Upper lobe of left lung (tissue), 6 donors: ENCODE measurements around the gene GNG13. TPM values are rescaled to one million over a fixed set of nuclear protein-coding genes. Genes with fewer than 3 reads are reported as not detected.

Experiments used
- ATAC-seq, 2 donors: fragments of 200-7000 bp; cut with Tn5 transposase; one replicate each; pipeline ENCODE4 v1.9.1; 2022; ENCODE audit warnings: mild to moderate bottlenecking in 2 of 2, moderate library complexity in 2 of 2; ENCODE audit not compliant: low FRiP score in 2 of 2
- DNase-seq, 2 donors: peaks; one replicate each; pipeline ENCODE4 v3.0.0-alpha.2; 2019 to 2020
- H3K27ac ChIP-seq, 4 donors: fragments of 200-600 bp; sonication (generic); one replicate each; pipeline ENCODE4 v1.5.1; 2016 to 2019
- H3K27me3 ChIP-seq, 4 donors: fragments of 200-600 bp; sonication (generic); one replicate each; pipeline ENCODE4 v1.5.1; 2017 to 2019
- H3K36me3 ChIP-seq, 4 donors: fragments of 200-600 bp; sonication (generic); one replicate each; pipeline ENCODE4 v1.5.1; 2016 to 2019
- H3K4me1 ChIP-seq, 4 donors: fragments of 200-600 bp; sonication (generic); one replicate each; pipeline ENCODE4 v1.5.1; 2018 to 2019
- H3K4me3 ChIP-seq, 4 donors: fragments of 200-600 bp; sonication (generic); one replicate each; pipeline ENCODE4 v1.5.1; 2017 to 2019; ENCODE audit warnings: mild to moderate bottlenecking in 2 of 4, moderate library complexity in 1 of 4
- H3K9me3 ChIP-seq, 4 donors: fragments of 200-600 bp; sonication (generic); one replicate each; pipeline ENCODE4 v1.5.1; 2018 to 2019
- EP300 ChIP-seq, 4 donors: sonication (generic); formaldehyde crosslinking; IDR thresholded peaks; one replicate each; pipeline ENCODE4 v1.5.1; 2017; ENCODE audit warnings: antibody characterized with exemption in 4 of 4, control low read depth in 2 of 4
- POLR2A ChIP-seq, 4 donors: fragments of 450-650 bp; IDR thresholded peaks; one replicate each; pipeline ENCODE4 v1.5.1; 2016 to 2017; ENCODE audit warnings: antibody characterized with exemption in 4 of 4, mild to moderate bottlenecking in 2 of 4
- POLR2AphosphoS5 ChIP-seq, 2 donors: sonication (generic); formaldehyde crosslinking; IDR thresholded peaks; one replicate each; pipeline ENCODE4 v1.5.1; 2017; ENCODE audit warnings: antibody characterized with exemption in 2 of 2
- WGBS, 2 donors: methylation state at CpG; one replicate each; pipeline ENCODE4 v1.1.5; 2017 to 2018; 5-methylcytosine and 5-hydroxymethylcytosine counted together
- total RNA-seq, 6 donors: library from RNA; depleted of rRNA in 4 of 6; stranded (reverse); fragments of >200 nt in 4 of 6; gene quantifications; one replicate each; pipeline versions ENCODE4 v1.1.0 to v1.2.1, GENCODE V29; 2016 to 2021
- TF ChIP-seq, protein P1 (sequence below), 6 experiments: fragments of 450-650 bp in 4 of 6; fragments of 200-600 bp in 2 of 6; sonication (generic) in 2 of 6; IDR thresholded peaks; one replicate each; pipeline ENCODE4 v1.5.1; 2016 to 2019; ENCODE audit warnings: antibody characterized with exemption in 6 of 6
- donor health status: DM: no; HTN: no; CAD: no; lungs with moderate emphysema.
- donor health status: DM: no; HTN: yes; CAD: no; lungs with severe emphysema.

Gene GNG13
- total RNA-seq, 6 donors from 2014 or later: not detected

DNA sequence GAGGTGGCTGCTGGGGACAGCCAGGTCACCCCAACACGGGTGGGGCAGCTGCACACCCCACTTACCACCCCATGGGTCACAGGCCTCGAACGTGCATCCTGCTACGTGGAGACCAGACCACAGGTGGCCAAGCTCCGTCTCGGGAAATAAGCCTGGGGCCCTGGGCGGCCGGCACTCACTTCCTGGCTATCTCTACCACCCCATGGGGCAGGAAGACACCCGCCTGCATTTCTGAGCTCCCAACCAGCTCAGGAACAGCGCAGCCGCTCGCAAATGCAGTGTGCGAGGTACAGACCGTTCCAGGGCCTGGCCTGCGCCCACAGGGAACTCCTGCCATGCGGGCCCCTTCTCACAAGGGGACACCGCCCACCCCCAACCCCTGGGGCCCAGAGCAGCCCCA, 4.9 kb upstream of the GNG13 start:
- Histone ChIP-seq H3K27ac (no peak overlapping the region), H3K36me3 (no peaks in the 10 kb centered on the region), H3K4me3 (no peak overlapping the region), H3K27me3 (peaks cover 0 to 15% (median 6%) of the 10 kb centered on the region in 4 donors), H3K9me3 (no peaks in the 10 kb centered on the region), H3K4me1 (peaks cover 6 to 28% (median 8%) of the 10 kb centered on the region in 4 donors)
- 72 to 95% methylated on average over 8 to 10 of the region's 17 CpGs for WGBS, 2 donors
- peak in 1 of 2 donors; percentile 71 for DNase-seq
- TF ChIP-seq POLR2A (IDR thresholded peaks at IDR 0.05) (no peak), EP300 (IDR thresholded peaks at IDR 0.05) (no peak), POLR2AphosphoS5 (IDR thresholded peaks at IDR 0.05) (no peak)
- TF ChIP-seq, protein P1, sequence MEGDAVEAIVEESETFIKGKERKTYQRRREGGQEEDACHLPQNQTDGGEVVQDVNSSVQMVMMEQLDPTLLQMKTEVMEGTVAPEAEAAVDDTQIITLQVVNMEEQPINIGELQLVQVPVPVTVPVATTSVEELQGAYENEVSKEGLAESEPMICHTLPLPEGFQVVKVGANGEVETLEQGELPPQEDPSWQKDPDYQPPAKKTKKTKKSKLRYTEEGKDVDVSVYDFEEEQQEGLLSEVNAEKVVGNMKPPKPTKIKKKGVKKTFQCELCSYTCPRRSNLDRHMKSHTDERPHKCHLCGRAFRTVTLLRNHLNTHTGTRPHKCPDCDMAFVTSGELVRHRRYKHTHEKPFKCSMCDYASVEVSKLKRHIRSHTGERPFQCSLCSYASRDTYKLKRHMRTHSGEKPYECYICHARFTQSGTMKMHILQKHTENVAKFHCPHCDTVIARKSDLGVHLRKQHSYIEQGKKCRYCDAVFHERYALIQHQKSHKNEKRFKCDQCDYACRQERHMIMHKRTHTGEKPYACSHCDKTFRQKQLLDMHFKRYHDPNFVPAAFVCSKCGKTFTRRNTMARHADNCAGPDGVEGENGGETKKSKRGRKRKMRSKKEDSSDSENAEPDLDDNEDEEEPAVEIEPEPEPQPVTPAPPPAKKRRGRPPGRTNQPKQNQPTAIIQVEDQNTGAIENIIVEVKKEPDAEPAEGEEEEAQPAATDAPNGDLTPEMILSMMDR (IDR thresholded peaks at IDR 0.05): no peak
- no peak for ATAC-seq

DNA sequence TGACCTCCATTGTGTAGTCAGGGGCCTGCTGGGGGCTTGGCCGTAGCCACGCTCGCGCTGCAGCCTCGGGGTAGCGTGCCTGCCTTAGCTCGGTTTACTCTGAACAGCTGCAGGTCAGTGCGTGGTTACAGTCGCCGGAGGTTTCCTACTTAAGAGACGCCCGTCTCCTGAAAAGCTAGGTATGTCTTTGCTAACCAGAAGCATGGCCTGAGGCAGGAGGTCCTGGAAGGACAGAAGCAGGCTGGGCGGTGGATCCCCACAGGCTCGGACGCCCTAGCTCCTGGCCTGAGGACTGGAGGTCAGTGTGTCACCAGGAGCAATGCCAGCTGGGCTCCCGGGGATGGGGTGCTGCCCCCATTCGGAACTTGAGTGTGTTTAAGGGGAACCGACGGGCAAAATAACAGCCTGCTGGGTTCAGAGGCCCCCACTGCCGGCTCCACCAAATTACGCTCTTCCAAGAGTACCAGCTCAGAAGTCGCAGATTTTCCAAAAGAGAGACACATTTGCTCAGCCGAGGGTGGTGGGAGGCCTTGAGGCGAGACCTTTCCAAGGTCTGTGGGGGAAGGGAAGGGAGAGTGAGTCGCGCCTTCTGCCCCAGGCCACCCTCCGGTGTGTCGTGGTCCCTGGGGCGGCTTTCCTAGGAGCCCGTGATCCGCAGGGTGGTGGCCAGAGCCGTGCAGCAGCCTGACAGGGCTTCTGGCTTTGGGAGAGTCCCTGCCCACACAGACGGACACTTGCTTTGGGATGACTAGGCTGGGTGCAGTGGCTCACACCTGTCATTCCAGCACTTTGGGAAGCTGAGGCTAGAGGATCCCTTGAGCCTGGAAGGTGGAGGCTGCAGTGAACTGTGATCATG, 3.9 kb upstream of the GNG13 start:
- no peak for ATAC-seq
- H3K9me3 ChIP-seq: no peaks in the 10 kb centered on the region
- 44 to 70% methylated on average over 22 to 33 of the region's 33 CpGs for WGBS, 2 donors

DNA sequence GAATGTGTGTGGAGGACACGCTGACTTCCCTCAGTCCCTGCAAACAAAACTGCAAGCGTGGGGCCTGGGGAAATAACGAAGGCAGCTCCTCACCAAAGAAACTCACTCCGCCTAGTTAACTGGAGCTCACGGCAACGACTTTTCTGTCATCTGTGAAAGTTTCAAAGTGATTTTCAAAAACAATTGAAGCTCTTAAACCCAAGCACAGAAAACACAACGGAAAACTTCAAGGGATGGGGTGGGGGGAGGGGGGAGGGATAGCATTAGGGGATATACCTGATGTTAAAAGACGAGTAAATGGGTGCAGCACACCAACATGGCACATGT, 3.2 kb upstream of the GNG13 start:
- no peak overlapping the region for H3K4me3 ChIP-seq
- ATAC-seq (no peak), DNase-seq (no peak)
- no peak overlapping the region for H3K27ac ChIP-seq
- no peak for TF ChIP-seq POLR2A (IDR thresholded peaks at IDR 0.05)
- TF ChIP-seq, protein P1 (IDR thresholded peaks at IDR 0.05): no peak
- no peak for TF ChIP-seq POLR2AphosphoS5 (IDR thresholded peaks at IDR 0.05)
- TF ChIP-seq EP300 (IDR thresholded peaks at IDR 0.05): no peak
- H3K4me1 ChIP-seq: peaks cover 6 to 32% (median 8%) of the 10 kb centered on the region in 4 donors
- H3K27me3 ChIP-seq: peaks cover 0 to 27% (median 11%) of the 10 kb centered on the region in 4 donors
- H3K9me3 ChIP-seq: no peaks in the 10 kb centered on the region
- WGBS, 2 donors: 39 to 41% methylated on average over 7 to 8 of the region's 8 CpGs
- H3K36me3 ChIP-seq: no peaks in the 10 kb centered on the region

More for the DNA sequence above, 3.9 kb upstream of the GNG13 start:
- H3K4me1 ChIP-seq: peaks cover 6 to 33% (median 8%) of the 10 kb centered on the region in 4 donors
- H3K4me3 ChIP-seq: no peak overlapping the region
- H3K27ac ChIP-seq: no peak overlapping the region
- DNase-seq: peak in 1 of 2 donors; percentile 56
- no peaks in the 10 kb centered on the region for H3K36me3 ChIP-seq
- peaks cover 0 to 25% (median 11%) of the 10 kb centered on the region in 4 donors for H3K27me3 ChIP-seq
- no peak for TF ChIP-seq POLR2AphosphoS5 (IDR thresholded peaks at IDR 0.05)
- TF ChIP-seq EP300 (IDR thresholded peaks at IDR 0.05): no peak
- TF ChIP-seq, protein P1 (IDR thresholded peaks at IDR 0.05): no peak
- no peak for TF ChIP-seq POLR2A (IDR thresholded peaks at IDR 0.05)

DNA sequence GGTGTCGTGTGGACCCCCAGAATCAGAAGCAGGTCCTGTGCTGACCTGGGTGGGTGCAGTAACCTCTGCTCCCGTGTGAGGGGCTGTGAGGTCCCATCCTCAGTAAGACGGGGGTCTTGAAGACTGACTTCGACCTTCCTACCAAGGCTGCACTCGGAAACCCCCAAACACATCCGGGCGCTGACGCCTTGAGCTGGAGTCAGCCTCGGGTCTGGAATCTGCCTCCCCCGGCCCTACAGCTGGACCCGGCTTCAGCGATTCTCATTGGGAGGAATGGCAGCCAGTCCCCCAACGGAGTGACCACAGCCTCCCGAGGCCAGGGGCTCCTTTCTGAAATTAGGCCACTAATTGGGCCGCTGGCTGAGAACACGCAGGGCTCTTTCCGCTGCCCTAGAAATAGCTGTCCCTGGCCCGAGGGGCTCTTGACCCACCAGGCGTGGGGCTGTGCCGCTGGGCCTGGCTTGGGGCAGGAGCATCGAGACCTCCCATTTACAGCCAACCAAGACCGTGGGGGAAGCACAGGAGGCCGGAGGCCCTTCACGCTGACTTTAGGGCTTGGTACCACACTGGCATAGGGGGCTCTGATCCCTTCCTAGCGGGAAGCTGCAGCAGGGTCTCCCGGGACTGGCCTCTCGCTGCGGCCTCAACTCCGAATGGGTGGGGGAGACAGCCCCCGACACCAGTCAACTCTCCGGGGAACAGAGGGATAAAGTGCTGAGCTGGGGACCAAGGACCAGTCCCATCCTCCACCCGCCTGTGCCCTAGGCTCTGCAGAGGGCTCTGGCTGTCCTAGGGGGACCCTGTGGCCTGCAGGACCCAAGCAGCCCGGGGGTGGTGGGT, 2.6 kb upstream of the GNG13 start:
- Histone ChIP-seq H3K4me3 (no peak overlapping the region), H3K27me3 (peaks cover 0 to 27% (median 11%) of the 10 kb centered on the region in 4 donors), H3K36me3 (no peaks in the 10 kb centered on the region), H3K27ac (no peak overlapping the region), H3K4me1 (peaks cover 2 to 26% (median 4%) of the 10 kb centered on the region in 4 donors), H3K9me3 (no peaks in the 10 kb centered on the region)
- DNase-seq (peak in 1 of 2 donors; percentile 77), ATAC-seq (no peak)
- TF ChIP-seq, protein P1 (IDR thresholded peaks at IDR 0.05): no peak
- TF ChIP-seq POLR2AphosphoS5 (IDR thresholded peaks at IDR 0.05) (no peak), POLR2A (IDR thresholded peaks at IDR 0.05) (no peak), EP300 (IDR thresholded peaks at IDR 0.05) (no peak)
- WGBS, 2 donors: 71 to 76% methylated on average over 16 to 33 of the region's 33 CpGs
